Measurements from ENCODE around the gene ZBTB40. TPM values are rescaled to one million over a fixed set of nuclear protein-coding genes. Genes with fewer than 3 reads are reported as not detected.

The ZBTB40 gene
- total RNA-seq, 3 donors from 2014 or later = 14.8 to 28.0 (median 16.7) TPM

DNA sequence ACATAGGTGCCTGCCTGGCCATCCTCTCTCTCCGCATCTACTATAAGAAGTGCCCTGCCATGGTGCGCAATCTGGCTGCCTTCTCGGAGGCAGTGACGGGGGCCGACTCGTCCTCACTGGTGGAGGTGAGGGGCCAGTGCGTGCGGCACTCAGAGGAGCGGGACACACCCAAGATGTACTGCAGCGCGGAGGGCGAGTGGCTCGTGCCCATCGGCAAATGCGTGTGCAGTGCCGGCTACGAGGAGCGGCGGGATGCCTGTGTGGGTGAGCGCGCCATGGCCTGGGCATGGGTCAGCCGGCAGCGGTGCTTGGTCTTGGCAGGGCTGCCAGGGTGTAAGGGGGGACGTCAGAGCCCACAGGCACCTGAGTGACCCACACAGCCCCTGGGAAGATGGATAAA is 125.0 kb downstream of the ZBTB40 start:
- TF ChIP-seq, protein P1, sequence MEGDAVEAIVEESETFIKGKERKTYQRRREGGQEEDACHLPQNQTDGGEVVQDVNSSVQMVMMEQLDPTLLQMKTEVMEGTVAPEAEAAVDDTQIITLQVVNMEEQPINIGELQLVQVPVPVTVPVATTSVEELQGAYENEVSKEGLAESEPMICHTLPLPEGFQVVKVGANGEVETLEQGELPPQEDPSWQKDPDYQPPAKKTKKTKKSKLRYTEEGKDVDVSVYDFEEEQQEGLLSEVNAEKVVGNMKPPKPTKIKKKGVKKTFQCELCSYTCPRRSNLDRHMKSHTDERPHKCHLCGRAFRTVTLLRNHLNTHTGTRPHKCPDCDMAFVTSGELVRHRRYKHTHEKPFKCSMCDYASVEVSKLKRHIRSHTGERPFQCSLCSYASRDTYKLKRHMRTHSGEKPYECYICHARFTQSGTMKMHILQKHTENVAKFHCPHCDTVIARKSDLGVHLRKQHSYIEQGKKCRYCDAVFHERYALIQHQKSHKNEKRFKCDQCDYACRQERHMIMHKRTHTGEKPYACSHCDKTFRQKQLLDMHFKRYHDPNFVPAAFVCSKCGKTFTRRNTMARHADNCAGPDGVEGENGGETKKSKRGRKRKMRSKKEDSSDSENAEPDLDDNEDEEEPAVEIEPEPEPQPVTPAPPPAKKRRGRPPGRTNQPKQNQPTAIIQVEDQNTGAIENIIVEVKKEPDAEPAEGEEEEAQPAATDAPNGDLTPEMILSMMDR (IDR thresholded peaks at IDR 0.05) = no peak
- ATAC-seq (no peak), DNase-seq (no peak)
- intact Hi-C loops (cut with DNase I, micrococcal nuclease) = no loop called here
- Histone ChIP-seq H3K4me3 (no peak overlapping the region), H3K9me3 (no peaks in the 10 kb centered on the region), H3K36me3 (ENCODE audit: low read depth) (no peaks in the 10 kb centered on the region), H3K4me1 (ENCODE audit: low read depth) (no peaks in the 10 kb centered on the region)

DNA sequence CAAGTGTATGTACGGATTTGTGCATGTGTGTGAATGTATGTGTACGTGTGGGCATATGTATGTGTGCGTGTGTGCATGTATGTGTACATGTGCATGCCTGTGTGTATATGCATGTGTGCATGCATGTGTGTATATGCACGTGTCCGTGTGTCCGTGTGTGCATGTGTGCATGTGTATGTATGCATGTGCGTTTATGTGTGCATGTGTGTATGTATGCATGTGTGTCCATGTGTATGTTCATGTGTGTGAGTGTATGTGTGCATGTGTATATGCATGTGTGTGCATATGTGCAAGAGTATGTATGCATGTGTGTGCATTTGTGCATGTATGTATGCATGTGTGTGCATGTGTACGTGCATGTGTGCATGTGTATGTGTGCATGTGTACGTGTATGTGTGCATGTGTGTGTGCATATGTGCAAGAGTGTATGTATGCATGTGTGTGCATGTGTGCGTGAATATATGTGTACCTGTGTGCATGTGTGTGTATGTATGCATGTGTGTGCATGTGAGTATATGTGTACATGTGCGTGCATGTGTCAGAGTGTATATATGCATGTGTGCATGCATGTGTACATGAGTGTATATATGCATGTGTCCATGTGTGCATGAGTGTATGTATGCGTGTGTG is 127.2 kb downstream of the ZBTB40 start:
- H3K4me1 ChIP-seq (ENCODE audit: low read depth) = no peaks in the 10 kb centered on the region
- no peak for ATAC-seq
- no peak for DNase-seq
- no peaks in the 10 kb centered on the region for H3K9me3 ChIP-seq
- H3K4me3 ChIP-seq = no peak overlapping the region
- no peaks in the 10 kb centered on the region for H3K36me3 ChIP-seq (ENCODE audit: low read depth)
- TF ChIP-seq, protein P1 (IDR thresholded peaks at IDR 0.05) = no peak
- intact Hi-C loops (cut with DNase I, micrococcal nuclease) = no loop called here

DNA sequence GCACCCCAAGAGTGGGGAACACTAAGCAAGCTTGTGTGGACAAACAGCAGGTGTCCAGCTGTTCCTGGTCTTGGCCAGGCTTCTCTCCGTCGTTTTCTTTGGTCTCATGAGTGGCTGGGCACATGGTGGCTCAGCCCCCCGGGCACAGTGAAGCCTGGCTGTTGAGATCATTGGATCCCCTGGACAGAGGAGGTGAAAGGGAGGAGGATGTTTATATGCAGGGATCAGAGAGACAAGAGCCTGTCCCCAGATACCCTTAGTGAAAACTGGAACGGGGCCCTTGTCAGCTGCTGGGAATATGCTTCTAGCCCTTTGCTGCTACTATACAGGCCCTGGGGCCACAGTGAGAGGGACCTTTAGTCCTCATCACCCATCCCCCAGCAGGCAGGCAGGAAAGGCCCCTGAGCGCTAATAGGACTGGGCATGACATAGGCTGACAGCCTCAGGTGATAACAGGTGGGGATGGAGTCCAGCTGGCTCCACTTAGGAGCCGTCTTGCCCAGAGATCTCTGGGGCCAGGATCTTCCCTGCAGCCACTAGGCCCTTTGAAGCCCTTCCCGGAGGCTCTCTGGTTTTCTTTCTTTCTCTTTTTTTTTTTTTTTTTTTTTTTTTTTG is 128.0 kb downstream of the ZBTB40 start:
- H3K36me3 ChIP-seq (ENCODE audit: low read depth) = no peaks in the 10 kb centered on the region
- DNase-seq = no peak
- no peak for ATAC-seq
- intact Hi-C loops (cut with DNase I, micrococcal nuclease) = no loop called here
- H3K9me3 ChIP-seq = no peaks in the 10 kb centered on the region
- no peaks in the 10 kb centered on the region for H3K4me1 ChIP-seq (ENCODE audit: low read depth)
- TF ChIP-seq, protein P1 (IDR thresholded peaks at IDR 0.05) = no peak
- H3K4me3 ChIP-seq = no peak overlapping the region

Other genes starting within 250 kb of the ZBTB40 start
- gene EPHA8, start 111.6 kb downstream of the ZBTB40 start, total RNA-seq = not detected
- gene C1QA, start 184.8 kb downstream of the ZBTB40 start, total RNA-seq = 100 to 1,000 TPM in 2 of 3 donors, 10 to 100 TPM in 1; 30.1 to 167 (median 134) TPM
- gene C1QC, start 191.8 kb downstream of the ZBTB40 start, total RNA-seq = 100 to 1,000 TPM in 2 of 3 donors, 10 to 100 TPM in 1; 44.3 to 200 (median 189) TPM
- 100 to 1,000 TPM in 2 of 3 donors, 10 to 100 TPM in 1; 36.9 to 217 (median 215) TPM for gene C1QB, start 201.4 kb downstream of the ZBTB40 start, total RNA-seq